Liver (tissue), 3 donors: Measurements from ENCODE around the gene MARVELD3.

Experiments used
- ATF3 ChIP-seq: IDR thresholded peaks from 2 replicates; pipeline ENCODE4 v1.6.1; 2016; ENCODE audit warnings: antibody characterized with exemption
- CTCF ChIP-seq: fragments of 150-350 bp; IDR thresholded peaks from 2 replicates; pipeline ENCODE4 v1.5.1; 2017; ENCODE audit warnings: improper control_type of control experiment, low read depth, low read length; ENCODE audit not compliant: missing input control
- EGR1 ChIP-seq, 2 donors: IDR thresholded peaks; 2 replicates each; pipeline ENCODE4 v1.6.1; 2016 to 2018; ENCODE audit warnings: antibody characterized with exemption in 2 of 2, low read depth in 2 of 2
- GABPA ChIP-seq, 2 donors: IDR thresholded peaks in 1 of 2; conservative IDR thresholded peaks in 1 of 2; 2 replicates each; pipeline ENCODE4 v1.6.1; 2016; ENCODE audit warnings: antibody characterized with exemption in 2 of 2, mild to moderate bottlenecking in 1 of 2, moderate library complexity in 1 of 2
- MAX ChIP-seq: IDR thresholded peaks from 2 replicates; pipeline ENCODE4 v1.6.1; 2016; ENCODE audit warnings: antibody characterized with exemption
- RAD21 ChIP-seq, 2 donors: IDR thresholded peaks; 2 replicates each; pipeline ENCODE4 v1.6.1; 2016; ENCODE audit warnings: antibody characterized with exemption in 2 of 2, mild to moderate bottlenecking in 2 of 2
- REST ChIP-seq: IDR thresholded peaks from 2 replicates; pipeline ENCODE4 v1.6.1; 2016; ENCODE audit warnings: antibody characterized with exemption, mild to moderate bottlenecking
- RXRA ChIP-seq, 2 donors: IDR thresholded peaks; 2 replicates each; pipeline ENCODE4 v1.6.1; 2017 to 2018; ENCODE audit warnings: antibody characterized with exemption in 2 of 2, mild to moderate bottlenecking in 1 of 2
- SP1 ChIP-seq: IDR thresholded peaks from 2 replicates; pipeline ENCODE4 v1.6.1; 2018; ENCODE audit warnings: antibody characterized with exemption, mild to moderate bottlenecking
- TAF1 ChIP-seq: conservative IDR thresholded peaks from 2 replicates; pipeline ENCODE4 v1.6.1; 2016; ENCODE audit warnings: antibody characterized with exemption, mild to moderate bottlenecking
- YY1 ChIP-seq: IDR thresholded peaks from 2 replicates; pipeline ENCODE4 v1.6.1; 2016; ENCODE audit warnings: antibody characterized with exemption, mild to moderate bottlenecking
- ZBTB33 ChIP-seq: IDR thresholded peaks from 2 replicates; pipeline ENCODE4 v1.6.1; 2016; ENCODE audit warnings: antibody characterized with exemption
- donor health status: healthy.
- donor health status: healthy.

- no peak for TF ChIP-seq YY1
- no peak for TF ChIP-seq CTCF
- TF ChIP-seq TAF1: no peak
- no peak for TF ChIP-seq RXRA (IDR thresholded peaks at IDR 0.05)
- no peak for TF ChIP-seq EGR1 (IDR thresholded peaks at IDR 0.05; ENCODE audit: low read depth in 2 of 2)
- no peak for TF ChIP-seq SP1
- no peak for TF ChIP-seq REST
- no peak for TF ChIP-seq MAX
- no peak for TF ChIP-seq GABPA (IDR thresholded peaks at IDR 0.05 in 1 of 2, conservative IDR thresholded peaks at IDR 0.05 in 1 of 2)
- no peak for TF ChIP-seq RAD21 (IDR thresholded peaks at IDR 0.05)
- TF ChIP-seq ZBTB33: no peak
- TF ChIP-seq ATF3: no peak
These were observed 22.2 kb downstream of the MARVELD3 start for GRCh38 chr16:71648162-71648561.
